HG02840 (cell line): ENCODE data around the gene ARHGEF26.
"Not testable (repeated sequence)": the region's sequence is repeated elsewhere in the genome, so short reads cannot be mapped to it uniquely, and the experiment has no call there.

ENCODE experiments used
- ATAC-seq: cut with Tn5 transposase; IDR thresholded peaks from one replicate; pipeline ENCODE4 v1.9.1; 2021; ENCODE audit warnings: mild to moderate bottlenecking, moderate library complexity, moderate number of reproducible peaks; ENCODE audit not compliant: unreplicated experiment, low FRiP score

Gene ARHGEF26, protein sequence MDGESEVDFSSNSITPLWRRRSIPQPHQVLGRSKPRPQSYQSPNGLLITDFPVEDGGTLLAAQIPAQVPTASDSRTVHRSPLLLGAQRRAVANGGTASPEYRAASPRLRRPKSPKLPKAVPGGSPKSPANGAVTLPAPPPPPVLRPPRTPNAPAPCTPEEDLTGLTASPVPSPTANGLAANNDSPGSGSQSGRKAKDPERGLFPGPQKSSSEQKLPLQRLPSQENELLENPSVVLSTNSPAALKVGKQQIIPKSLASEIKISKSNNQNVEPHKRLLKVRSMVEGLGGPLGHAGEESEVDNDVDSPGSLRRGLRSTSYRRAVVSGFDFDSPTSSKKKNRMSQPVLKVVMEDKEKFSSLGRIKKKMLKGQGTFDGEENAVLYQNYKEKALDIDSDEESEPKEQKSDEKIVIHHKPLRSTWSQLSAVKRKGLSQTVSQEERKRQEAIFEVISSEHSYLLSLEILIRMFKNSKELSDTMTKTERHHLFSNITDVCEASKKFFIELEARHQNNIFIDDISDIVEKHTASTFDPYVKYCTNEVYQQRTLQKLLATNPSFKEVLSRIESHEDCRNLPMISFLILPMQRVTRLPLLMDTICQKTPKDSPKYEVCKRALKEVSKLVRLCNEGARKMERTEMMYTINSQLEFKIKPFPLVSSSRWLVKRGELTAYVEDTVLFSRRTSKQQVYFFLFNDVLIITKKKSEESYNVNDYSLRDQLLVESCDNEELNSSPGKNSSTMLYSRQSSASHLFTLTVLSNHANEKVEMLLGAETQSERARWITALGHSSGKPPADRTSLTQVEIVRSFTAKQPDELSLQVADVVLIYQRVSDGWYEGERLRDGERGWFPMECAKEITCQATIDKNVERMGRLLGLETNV

DNA sequence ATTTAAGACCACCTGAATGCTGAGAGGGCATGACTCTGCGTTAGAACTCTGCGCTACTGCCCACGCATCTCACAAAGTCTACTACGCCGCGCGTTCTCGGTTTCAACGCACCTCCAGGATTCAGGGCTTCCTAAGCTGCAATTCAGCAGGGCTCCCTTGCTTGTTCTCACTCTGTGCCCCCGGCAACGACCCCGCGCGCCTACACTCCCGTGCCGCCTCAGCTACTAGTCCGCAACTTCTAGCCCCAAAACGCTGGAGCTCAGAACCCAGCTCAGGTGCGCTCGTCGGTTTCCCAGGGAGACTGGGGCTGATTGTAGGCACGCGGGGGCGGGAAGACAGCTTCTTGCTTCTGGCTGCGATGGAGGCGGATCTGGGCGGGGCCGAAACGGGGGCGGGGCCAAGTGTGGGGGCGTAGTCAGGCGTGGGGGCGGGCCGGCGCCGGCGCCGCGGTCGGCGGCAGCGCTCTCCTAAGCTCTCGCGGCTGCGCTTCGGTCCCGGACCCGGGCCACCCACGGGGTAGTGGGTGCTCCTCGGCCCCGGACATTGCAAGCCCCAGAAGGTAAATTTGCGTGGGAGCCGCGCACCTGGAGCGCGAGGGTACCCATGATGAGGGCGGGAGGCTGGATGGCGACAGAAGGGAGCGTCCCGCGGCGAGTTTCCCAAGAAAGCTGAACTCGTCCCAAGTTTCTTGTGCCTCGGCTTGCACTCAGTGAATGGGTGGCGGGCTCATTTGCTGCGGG lies at the start of gene ARHGEF26:
TSS of gene ARHGEF26 (plus strand) at position 430 of the 740 bp plus-strand sequence. CDS start 603 bp downstream, outside the sequence.
- no peak for ATAC-seq

DNA sequence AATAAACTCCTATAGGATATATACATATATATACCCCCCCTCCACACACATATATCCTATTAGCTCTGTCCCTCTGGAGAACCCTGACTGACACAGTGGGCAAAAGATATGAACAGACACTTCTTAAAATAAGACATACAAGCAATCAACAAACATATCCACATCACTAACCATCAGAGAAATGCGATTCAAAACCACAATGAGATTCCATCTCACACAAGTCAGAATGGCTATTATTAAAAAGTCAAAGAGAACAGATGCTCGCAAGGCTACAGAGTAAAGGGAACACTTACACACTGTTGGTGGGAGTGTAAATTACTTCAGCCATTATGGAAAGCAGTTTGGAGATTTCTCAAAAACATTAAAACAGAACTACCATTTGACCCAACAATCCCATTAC lies 46.2 kb upstream of the ARHGEF26 start:
- ATAC-seq = no peak

DNA sequence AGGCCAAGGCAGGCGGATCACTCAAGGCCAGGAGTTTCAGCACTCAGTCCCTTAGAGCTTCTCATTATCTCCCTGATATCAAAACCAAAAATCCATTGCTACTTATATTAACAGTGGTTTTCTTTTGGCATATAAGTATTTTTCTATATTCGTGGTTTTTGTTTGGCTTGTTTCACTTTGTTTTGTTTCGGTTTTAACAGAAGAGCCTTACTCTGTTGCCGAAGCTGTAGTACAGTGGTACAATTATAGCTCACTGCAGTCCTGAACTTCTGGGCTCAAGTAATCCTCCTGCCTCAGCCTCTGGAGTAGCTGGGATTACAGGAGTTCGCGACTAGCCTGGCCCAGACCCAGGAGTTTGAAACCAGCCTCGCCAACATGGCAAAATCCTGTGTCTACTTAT lies 42.5 kb upstream of the ARHGEF26 start:
- no peak for ATAC-seq

DNA sequence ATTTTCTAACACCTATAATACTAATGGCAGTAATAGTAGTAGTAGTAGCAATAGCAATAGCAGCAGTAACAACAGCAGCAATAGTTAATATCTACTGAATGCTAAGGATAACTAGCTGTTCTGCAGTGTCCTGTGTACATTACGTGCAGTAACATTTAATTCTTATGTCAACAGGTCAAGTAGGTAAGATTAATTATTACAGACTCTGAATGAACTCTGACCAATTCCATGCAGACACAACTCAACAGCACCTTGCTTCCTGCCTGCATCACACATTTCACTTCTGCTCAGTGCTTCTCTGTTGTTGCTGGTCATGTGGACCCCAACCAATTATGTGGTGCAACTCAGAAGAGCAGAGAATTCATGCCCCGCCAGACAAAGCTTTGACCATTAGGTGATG lies 39.9 kb upstream of the ARHGEF26 start:
- no peak for ATAC-seq

DNA sequence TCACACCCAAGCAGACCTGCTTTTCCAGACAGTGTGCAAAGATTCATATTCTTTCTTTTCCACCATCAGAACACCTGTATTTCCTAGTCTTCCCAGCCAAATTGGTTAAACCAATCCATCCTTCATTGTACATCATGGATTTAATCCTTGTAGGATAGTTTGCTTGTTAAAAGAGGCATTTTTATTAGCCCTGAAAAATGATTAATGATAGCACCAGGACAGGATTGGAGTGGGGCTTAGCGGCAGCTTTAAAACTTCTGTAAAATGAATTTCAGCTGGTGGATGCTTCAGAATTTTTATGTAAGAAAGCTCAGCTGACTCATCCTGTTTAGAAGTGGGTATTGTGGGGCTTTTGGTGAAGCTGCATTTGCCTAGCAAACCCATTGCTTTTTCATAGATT lies 36.1 kb upstream of the ARHGEF26 start:
- ATAC-seq = no peak

DNA sequence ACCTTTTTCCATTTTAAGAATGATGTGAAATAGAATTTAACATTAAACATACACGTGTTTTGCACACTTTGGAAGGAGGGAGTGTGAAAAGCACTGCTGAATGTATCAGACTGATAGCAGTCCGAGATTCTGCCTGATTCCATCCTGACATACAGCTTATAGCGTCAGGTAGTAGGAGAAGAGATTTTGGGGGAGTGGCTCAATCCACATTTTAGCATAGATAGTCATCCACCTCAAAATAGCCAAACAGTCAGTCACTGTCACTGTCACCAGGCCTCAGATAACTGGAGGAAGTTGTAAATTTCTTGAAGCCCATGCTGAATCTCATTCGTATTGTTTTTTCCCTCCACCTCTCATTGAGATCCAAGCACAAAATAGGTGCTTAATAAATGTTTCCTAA lies 35.4 kb upstream of the ARHGEF26 start:
- ATAC-seq = no peak

GRCh38 chr3:154086286-154086685 lies 34.9 kb upstream of the ARHGEF26 start:
- no peak for ATAC-seq

DNA sequence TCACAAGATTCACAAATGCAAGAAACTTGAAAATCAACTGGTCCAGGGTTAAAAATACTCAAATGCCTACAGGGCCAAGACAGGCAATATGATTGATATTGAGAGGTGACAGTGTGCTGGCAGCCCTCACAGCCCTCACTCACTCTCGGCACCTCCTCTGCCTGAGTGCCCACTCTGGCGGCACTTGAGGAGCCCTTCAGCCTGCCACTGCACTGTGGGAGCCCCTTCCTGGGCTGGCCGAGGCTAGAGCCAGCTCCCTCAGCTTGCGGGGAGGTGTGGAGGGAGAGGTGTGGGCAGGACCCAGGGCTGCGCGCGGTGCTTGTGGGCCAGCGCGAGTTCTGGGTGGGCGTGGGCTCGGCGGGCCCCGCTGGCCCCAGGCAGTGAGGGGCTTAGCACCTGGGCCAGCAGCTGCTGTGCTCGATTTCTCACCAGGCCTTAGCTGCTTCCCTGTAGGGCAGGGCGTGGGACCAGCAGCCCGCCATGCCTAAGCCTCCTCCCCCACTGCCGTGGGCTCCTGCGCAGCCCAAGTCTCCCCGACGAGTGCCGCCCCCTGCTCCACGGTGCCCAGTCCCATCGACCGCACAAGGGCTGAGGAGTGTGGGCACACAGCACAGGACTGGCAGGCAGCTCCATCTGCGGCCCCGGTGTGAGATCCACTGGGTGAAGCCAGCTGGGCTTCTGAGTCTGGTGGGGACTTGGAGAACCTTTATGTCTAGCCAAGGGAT lies 33.3 kb upstream of the ARHGEF26 start:
- not testable (repeated sequence) for ATAC-seq

DNA sequence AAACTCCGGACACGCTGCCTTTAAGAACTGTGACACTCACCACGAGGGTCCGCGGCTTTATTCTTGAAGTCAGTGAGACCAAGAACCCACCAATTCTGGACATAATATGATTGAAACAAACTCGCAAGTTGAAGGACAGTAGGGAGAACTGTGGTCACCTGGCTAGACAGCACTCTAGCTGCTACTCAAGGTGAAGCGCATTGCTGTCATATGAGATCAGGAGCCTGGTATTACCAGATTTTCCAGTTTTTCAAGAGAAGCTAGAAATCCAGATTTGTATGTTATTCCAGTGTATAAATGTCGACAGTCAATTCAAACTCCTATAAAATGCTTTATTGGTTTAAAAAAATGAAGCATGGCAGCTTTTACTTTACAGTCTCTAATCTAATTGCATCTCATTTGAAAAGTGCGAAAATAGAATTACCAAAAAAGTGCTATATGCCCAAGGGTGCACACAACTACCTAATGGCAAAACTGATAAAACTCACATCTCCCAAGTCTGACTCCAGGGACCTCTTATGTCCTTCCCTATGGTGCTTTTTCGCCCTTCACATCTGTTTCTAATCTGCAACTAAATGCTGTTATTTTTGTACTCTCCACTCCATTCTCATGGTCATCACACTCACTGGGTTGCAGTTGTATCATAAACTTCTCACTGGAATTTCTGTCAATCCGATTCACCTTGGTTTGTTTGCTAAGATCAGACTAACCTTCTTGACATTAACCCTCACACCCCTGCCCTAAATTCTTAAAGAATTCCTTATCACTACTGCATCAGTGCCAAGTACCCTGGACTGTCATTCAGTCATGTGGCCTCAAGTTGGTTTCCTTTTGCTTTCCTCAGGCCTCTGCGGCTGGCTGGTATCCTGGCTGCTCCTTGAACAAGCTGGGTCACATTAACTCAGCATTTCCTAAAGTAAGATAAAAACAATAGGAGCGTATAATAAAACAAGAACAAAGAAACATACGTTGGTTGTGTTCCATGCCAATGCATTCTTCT lies 31.5 kb upstream of the ARHGEF26 start:
- ATAC-seq = no peak

DNA sequence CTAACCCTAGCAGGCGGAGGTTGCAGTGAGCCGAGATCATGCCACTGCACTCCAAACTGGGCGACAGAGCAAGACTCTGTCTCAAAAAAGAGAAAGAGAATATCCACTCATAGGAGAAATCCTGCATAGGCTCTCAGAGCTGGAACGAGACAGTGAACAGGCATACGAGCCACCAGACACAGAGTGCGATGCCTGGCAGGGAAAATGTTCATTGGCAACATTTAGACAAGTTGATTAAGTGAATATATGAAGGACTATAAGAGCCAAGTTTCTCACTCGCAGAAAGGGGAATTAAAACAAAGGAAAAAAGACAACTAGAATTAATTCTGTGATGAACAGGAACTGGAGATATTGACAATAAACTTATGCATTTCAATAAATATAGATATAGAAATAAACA lies 27.1 kb upstream of the ARHGEF26 start:
- no peak for ATAC-seq

DNA sequence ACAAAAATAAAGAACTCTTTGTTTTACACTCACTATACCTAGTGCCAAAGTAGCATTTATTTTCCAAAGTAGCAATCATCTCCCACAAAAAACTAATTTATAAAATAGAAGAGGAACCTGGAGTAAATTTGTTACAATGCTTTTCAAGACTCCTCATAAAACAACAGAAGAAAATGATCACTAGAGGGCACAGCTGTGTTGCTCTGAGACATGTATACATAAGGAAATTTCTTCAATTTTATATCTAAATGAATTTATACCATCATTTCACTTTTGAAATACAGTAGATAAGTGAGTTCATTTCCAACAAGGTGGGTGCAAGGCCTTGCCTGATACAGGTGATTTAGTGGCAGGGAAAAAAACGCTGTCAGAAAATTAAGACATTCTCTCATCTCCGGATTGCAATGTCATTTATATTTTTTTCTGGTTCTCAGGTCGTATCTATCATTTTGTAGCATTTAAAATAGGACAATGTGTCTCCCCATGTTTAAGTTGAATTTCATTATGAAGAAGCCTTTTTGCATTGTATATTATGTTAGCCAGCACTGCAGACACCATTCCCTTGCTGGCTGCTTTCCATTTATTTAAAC lies 25.3 kb upstream of the ARHGEF26 start:
- no peak for ATAC-seq

DNA sequence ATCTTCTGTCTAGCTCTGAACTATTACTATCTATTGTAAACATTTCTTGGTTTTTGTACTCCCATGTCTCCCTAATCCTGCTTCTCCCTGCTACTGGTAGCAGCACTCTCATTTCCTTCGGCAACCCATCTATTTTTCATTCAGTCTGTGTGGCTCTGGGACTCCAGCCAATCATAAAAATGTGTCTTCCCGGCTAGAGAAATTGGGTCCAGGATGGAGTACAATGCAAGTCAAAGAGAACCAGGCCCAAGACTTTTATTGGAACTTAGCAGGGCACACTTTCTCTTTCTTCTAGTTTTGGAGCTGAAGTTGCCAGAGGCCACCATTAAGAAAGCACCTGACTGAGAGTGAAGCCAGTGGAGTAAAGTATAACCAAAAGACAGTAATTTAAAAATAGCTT lies 22.8 kb upstream of the ARHGEF26 start:
- no peak for ATAC-seq

- ATAC-seq = no peak
Observed at GRCh38 chr3:154100556-154100955, 20.6 kb upstream of the ARHGEF26 start.

DNA sequence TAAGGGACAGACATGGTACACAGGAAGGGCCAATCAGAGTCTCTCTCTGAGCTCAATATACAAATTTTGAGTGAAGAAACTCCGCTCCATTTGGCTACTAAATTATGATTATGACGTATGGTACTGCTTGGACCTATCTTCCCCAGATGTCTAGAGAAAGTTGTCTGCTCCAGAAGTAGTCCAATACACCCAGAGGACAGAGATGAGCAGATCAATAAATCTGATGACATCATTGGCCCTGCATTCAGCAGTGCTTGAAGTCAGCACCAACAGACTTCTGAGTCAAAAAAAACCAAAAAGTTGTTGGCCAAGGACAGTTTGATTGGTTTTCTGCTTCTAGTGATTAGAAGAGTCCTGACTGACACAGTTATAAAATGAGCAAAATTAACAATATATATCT lies 19.9 kb upstream of the ARHGEF26 start:
- ATAC-seq = no peak

- ATAC-seq = no peak
Observed at GRCh38 chr3:154102225-154102624, 19.0 kb upstream of the ARHGEF26 start.

GRCh38 chr3:154105218-154105975 lies 15.8 kb upstream of the ARHGEF26 start:
- no peak for ATAC-seq

DNA sequence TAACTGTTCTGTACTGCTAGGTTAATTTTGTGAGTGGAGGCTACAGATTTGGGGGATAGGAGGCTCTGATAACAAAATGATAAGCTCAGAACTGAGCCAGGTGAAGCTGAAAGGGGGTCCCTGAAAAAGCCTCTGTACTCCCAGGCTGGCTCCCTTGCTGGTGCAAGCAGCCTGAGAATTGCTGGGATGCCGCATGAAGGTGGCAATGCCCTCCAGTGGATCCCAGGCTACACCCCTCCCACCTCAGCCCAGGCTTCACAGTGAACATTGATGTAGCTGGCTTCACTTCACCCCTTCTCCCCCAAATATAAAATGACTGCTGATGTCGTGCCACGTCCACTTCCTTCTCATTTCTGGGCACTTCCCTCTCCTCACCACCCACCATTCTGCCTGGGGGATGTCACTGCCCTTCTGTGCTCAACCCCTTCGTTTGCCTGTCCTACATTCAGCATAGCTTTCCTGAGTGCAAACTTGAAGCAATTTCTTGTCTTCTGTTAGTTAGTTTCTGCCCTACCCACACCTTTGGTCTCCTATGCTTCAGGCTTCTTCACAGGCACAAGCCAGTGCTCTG lies 9.7 kb upstream of the ARHGEF26 start:
- ATAC-seq = no peak
